H1 (cell line): Measurements from ENCODE around the gene GALNT17.

Experiments
- ATF3 ChIP-seq: IDR thresholded peaks from 2 replicates; pipeline ENCODE4 v1.6.1; 2011; ENCODE audit warnings: low read depth, mild to moderate bottlenecking, low read length; ENCODE audit not compliant: insufficient read depth
- CBX5 ChIP-seq: fragments of 300-800, 300-1000 bp; sonication (generic); IDR thresholded peaks from 2 replicates; pipeline ENCODE4 v1.7.1; 2016; ENCODE audit warnings: antibody characterized with exemption, low read length, low read depth
- CTCF ChIP-seq, 3 experiments: IDR thresholded peaks; 1 replicate in 2 of 3; 2 replicates in 1 of 3; pipeline versions ENCODE4 v1.5.1 to v1.6.1; 2011; ENCODE audit warnings: low read length in 3 of 3, mild to moderate bottlenecking in 3 of 3, inconsistent platforms in 2 of 3, low read depth in 1 of 3, moderate library complexity in 1 of 3; ENCODE audit not compliant: insufficient read depth in 1 of 3; ENCODE audit errors: control extremely low read depth in 1 of 3
- EZH2 ChIP-seq: fragments of 200-600 bp; sonication (generic); IDR thresholded peaks from 2 replicates; pipeline ENCODE4 v1.7.1; 2012; ENCODE audit warnings: low read depth, mild to moderate bottlenecking, moderate library complexity, low read length, inconsistent platforms; ENCODE audit not compliant: severe bottlenecking
- MAFK ChIP-seq: IDR thresholded peaks from 2 replicates; pipeline ENCODE4 v1.6.1; 2012; ENCODE audit warnings: low read depth, mild to moderate bottlenecking, improper control_type of control experiment, low read length
- MAX ChIP-seq: IDR thresholded peaks from 2 replicates; pipeline ENCODE4 v1.6.1; 2012; ENCODE audit warnings: inconsistent platforms
- POLR2A ChIP-seq, 2 experiments: IDR thresholded peaks; 1 replicate in 1 of 2; 2 replicates in 1 of 2; pipeline ENCODE4 v1.6.1; 2011; ENCODE audit warnings: low read depth in 2 of 2, low read length in 2 of 2, mild to moderate bottlenecking in 2 of 2; ENCODE audit errors: control extremely low read depth in 1 of 2

GRCh38 chr7:71334541-71334940 lies 202.6 kb downstream of the GALNT17 start:
- TF ChIP-seq CTCF (IDR thresholded peaks at IDR 0.05; ENCODE audit: control extremely low read depth in 1 of 3, insufficient read depth in 1 of 3, low read depth in 1 of 3, low read length in 3 of 3) (no peak), ATF3 (no peak), MAFK (no peak), CBX5 (no peak), EZH2 (no peak), POLR2A (IDR thresholded peaks at IDR 0.05; ENCODE audit: control extremely low read depth in 1 of 2, low read depth in 2 of 2, low read length in 2 of 2) (no peak), MAX (no peak)
